Measurements from ENCODE around the gene NELL2. TPM values are rescaled to one million over a fixed set of nuclear protein-coding genes. Genes with fewer than 3 reads are reported as not detected.

The NELL2 gene
- total RNA-seq, 4 donors from 2014 or later = 4.7 to 20.5 (median 9.3) TPM

GRCh38 chr12:44663291-44663690, 212.8 kb downstream of the NELL2 start:
- Histone ChIP-seq H3K9me3 (no peaks in the 10 kb centered on the region), H3K27me3 (no peaks in the 10 kb centered on the region), H3K4me1 (no peaks in the 10 kb centered on the region), H3K27ac (no peak overlapping the region), H3K4me3 (no peak overlapping the region), H3K36me3 (no peaks in the 10 kb centered on the region)
- TF ChIP-seq POLR2A (IDR thresholded peaks at IDR 0.05) (no peak), POLR2AphosphoS5 (IDR thresholded peaks at IDR 0.05) (no peak), EP300 (IDR thresholded peaks at IDR 0.05) (no peak)
- TF ChIP-seq, protein P1, sequence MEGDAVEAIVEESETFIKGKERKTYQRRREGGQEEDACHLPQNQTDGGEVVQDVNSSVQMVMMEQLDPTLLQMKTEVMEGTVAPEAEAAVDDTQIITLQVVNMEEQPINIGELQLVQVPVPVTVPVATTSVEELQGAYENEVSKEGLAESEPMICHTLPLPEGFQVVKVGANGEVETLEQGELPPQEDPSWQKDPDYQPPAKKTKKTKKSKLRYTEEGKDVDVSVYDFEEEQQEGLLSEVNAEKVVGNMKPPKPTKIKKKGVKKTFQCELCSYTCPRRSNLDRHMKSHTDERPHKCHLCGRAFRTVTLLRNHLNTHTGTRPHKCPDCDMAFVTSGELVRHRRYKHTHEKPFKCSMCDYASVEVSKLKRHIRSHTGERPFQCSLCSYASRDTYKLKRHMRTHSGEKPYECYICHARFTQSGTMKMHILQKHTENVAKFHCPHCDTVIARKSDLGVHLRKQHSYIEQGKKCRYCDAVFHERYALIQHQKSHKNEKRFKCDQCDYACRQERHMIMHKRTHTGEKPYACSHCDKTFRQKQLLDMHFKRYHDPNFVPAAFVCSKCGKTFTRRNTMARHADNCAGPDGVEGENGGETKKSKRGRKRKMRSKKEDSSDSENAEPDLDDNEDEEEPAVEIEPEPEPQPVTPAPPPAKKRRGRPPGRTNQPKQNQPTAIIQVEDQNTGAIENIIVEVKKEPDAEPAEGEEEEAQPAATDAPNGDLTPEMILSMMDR (IDR thresholded peaks at IDR 0.05) = no peak
- no peak for DNase-seq (ENCODE audit: low spot score in 2 of 2)
- 47% methylated on average over 2 of the region's 2 CpGs for WGBS

DNA sequence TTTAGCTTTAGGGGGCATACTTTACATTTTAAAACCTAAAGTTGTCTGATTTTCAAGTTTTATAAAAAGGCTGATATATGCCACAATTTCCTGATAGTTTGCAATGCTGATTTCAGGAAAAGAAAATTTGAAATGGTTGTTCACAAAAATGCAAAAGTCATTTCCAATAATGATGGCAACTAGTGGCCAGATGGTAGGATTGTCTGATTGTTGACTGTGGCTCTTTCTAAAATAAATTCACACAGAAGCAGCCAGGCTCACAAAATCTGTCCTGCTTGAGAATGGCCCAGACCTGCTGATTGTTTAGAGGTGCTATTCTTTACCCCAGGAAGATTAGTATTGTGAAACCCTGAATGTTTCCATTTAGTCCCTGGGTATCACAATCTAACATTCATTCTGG, 220.3 kb downstream of the NELL2 start:
- H3K27me3 ChIP-seq = no peaks in the 10 kb centered on the region
- H3K27ac ChIP-seq = no peak overlapping the region
- TF ChIP-seq, protein P1 (IDR thresholded peaks at IDR 0.05) = no peak
- TF ChIP-seq EP300 (IDR thresholded peaks at IDR 0.05) (no peak), POLR2AphosphoS5 (IDR thresholded peaks at IDR 0.05) (no peak), POLR2A (IDR thresholded peaks at IDR 0.05) (no peak)
- H3K9me3 ChIP-seq = no peaks in the 10 kb centered on the region
- H3K4me1 ChIP-seq = no peaks in the 10 kb centered on the region
- no peak for DNase-seq (ENCODE audit: low spot score in 2 of 2)
- no peak overlapping the region for H3K4me3 ChIP-seq
- H3K36me3 ChIP-seq = no peaks in the 10 kb centered on the region

- TF ChIP-seq, protein P1 (IDR thresholded peaks at IDR 0.05) = no peak
- no peak for TF ChIP-seq EP300 (IDR thresholded peaks at IDR 0.05)
- no peak for TF ChIP-seq POLR2A (IDR thresholded peaks at IDR 0.05)
- TF ChIP-seq POLR2AphosphoS5 (IDR thresholded peaks at IDR 0.05) = no peak
- no peaks in the 10 kb centered on the region for H3K27me3 ChIP-seq
- 48% methylated on average over 12 of the region's 12 CpGs for WGBS
- no peak for DNase-seq (ENCODE audit: low spot score in 2 of 2)
- H3K27ac ChIP-seq = no peak overlapping the region
- no peaks in the 10 kb centered on the region for H3K36me3 ChIP-seq
- H3K9me3 ChIP-seq = no peaks in the 10 kb centered on the region
- no peak overlapping the region for H3K4me3 ChIP-seq
- no peaks in the 10 kb centered on the region for H3K4me1 ChIP-seq
Observed at GRCh38 chr12:44654646-44655639, 221.2 kb downstream of the NELL2 start.

DNA sequence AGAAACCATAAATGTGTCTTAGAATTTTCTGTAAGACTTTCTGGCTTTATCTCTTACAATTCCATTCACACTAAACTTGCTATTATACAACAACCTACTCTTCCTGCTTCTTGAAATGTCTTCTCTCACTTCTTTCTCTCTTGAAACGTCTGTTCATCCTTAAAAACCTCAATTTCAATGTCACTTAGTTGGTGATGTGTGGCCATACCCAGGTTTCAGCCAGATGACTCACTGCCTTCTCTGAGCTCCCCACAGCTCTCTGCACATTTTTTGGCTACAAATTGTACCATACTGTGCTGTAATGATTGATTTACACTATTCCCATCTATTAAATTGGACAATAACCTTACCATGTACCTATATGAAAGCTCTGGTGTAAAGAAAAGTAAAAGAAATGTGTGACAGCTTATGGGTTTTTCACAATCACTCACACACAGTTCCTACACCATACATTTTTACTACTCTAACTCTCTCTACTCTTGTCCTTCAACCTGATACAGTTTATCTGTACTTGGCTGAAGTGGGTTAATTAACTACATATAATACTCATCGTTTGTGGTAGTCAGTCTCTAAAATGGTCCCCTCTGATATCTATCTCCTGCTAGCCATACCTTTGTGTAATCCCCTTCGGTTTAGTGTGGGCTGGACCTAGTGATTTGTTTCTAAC, 222.1 kb downstream of the NELL2 start:
- H3K4me3 ChIP-seq = no peak overlapping the region
- no peak for DNase-seq (ENCODE audit: low spot score in 2 of 2)
- H3K9me3 ChIP-seq = no peaks in the 10 kb centered on the region
- no peaks in the 10 kb centered on the region for H3K36me3 ChIP-seq
- no peaks in the 10 kb centered on the region for H3K4me1 ChIP-seq
- TF ChIP-seq EP300 (IDR thresholded peaks at IDR 0.05) (no peak), POLR2A (IDR thresholded peaks at IDR 0.05) (no peak), POLR2AphosphoS5 (IDR thresholded peaks at IDR 0.05) (no peak)
- TF ChIP-seq, protein P1 (IDR thresholded peaks at IDR 0.05) = no peak
- no peaks in the 10 kb centered on the region for H3K27me3 ChIP-seq
- 63% methylated on average over 3 of the region's 3 CpGs for WGBS
- H3K27ac ChIP-seq = no peak overlapping the region

DNA sequence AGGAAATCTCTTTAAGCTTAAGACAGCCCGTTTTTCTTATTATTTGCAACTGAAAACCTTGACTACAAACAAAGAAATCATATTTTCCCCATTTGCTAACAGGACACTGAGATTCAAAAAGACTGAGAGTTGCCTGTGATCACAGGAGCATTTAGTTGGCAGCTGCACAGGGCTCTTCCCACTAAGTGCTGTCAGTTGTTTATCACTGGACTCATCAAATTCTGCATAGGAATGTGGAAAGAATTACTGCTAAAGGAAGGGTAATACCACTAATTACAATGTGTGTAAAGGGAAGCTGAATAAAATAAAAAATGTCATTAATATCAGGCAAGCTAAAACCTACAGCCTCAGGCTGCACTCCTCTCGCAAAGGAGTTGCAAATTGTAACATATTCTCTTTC, 226.4 kb downstream of the NELL2 start:
- Histone ChIP-seq H3K27ac (no peak overlapping the region), H3K4me1 (no peaks in the 10 kb centered on the region), H3K27me3 (no peaks in the 10 kb centered on the region), H3K4me3 (no peak overlapping the region), H3K36me3 (no peaks in the 10 kb centered on the region), H3K9me3 (no peaks in the 10 kb centered on the region)
- TF ChIP-seq EP300 (IDR thresholded peaks at IDR 0.05) (no peak), POLR2A (IDR thresholded peaks at IDR 0.05) (no peak), POLR2AphosphoS5 (IDR thresholded peaks at IDR 0.05) (no peak)
- TF ChIP-seq, protein P1 (IDR thresholded peaks at IDR 0.05) = no peak
- no peak for DNase-seq (ENCODE audit: low spot score in 2 of 2)
- 63% methylated on average over 2 of the region's 2 CpGs for WGBS

All from suprapubic skin (tissue), 4 donors.